Mesodermal cell (in vitro differentiated cells): ENCODE data around the gene GPRIN3.
"Not testable (repeated sequence)": the region's sequence is repeated elsewhere in the genome, so short reads cannot be mapped to it uniquely, and the experiment has no call there.

Experiments
- H3K27ac ChIP-seq: 2 replicates; pipeline ENCODE4 v1.7.0; 2013; ENCODE audit warnings: mild to moderate bottlenecking, low read depth, low read length, moderate library complexity; ENCODE audit not compliant: severe bottlenecking
- H3K36me3 ChIP-seq: 2 replicates; pipeline ENCODE4 v1.7.1; 2013; ENCODE audit warnings: mild to moderate bottlenecking, low read length, moderate library complexity; ENCODE audit not compliant: control insufficient read depth, insufficient read depth
- H3K4me1 ChIP-seq: one replicate; pipeline ENCODE4 v1.7.1; 2013; ENCODE audit warnings: mild to moderate bottlenecking, low read length; ENCODE audit not compliant: insufficient read depth, control insufficient read depth, poor library complexity, severe bottlenecking
- H3K4me3 ChIP-seq: 2 replicates; pipeline ENCODE4 v1.7.0; 2013; ENCODE audit warnings: low read length, control low read depth, mild to moderate bottlenecking; ENCODE audit not compliant: insufficient read depth, poor library complexity, severe bottlenecking; ENCODE audit errors: extremely low read depth
- H3K9me3 ChIP-seq: 2 replicates; pipeline ENCODE4 v1.7.1; 2013; ENCODE audit warnings: mild to moderate bottlenecking, low read length, moderate library complexity; ENCODE audit not compliant: control insufficient read depth
- WGBS, 2 experiments: methylation state at CpG; one replicate each; pipeline ENCODE4 v1.1.5; 2013; ENCODE audit warnings: missing lambda C conversion rate in 2 of 2; ENCODE audit not compliant: insufficient coverage in 2 of 2; 5-methylcytosine and 5-hydroxymethylcytosine counted together

Gene GPRIN3

DNA sequence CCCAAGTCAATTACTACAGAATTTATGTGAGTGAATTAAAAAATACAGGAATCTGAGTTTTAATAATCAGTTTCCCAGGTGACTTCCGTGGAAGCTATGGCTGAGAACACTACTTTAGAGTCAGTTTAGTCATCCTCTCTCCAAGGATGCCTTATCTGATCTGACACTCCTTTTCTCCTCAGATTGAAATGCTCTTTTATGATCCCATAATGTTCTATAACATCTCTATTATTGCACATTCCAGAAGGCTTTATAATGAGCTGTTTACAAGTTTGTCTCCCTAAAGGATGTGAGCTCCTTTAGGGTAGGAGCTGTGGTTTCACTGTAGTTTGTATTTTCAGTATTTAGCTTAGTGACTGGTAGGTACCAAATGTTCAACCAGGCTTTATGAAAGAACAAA lies 90.0 kb downstream of the GPRIN3 start:
- Histone ChIP-seq H3K9me3 (no peaks in the 10 kb centered on the region), H3K36me3 (no peaks in the 10 kb centered on the region), H3K4me1 (no peaks in the 10 kb centered on the region), H3K4me3 (no peak overlapping the region), H3K27ac (no peak overlapping the region)
- 80% methylated on average over 1 of the region's 1 CpG; no CpG with 5 or more reads in 1 of the 2 experiments for WGBS, 2 experiments

DNA sequence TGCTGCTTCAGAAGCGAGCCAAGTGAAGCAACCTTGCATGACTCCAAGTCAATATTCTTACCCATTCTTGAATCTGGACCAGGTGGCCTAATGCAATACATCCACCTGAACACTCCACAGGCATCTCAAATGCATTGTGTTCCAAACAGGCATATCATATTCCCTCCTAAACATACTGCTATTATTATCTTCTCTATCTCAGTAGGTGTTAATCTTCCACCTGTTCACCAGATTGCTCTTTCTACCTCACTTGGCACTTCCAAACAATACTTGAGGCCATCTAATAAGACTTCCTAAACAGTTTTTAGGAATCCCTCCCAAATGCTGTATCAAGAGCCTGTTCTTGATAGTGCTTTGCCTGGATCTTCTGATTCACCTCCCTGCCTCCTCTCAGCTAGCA lies 90.7 kb downstream of the GPRIN3 start:
- H3K4me1 ChIP-seq: no peaks in the 10 kb centered on the region
- no peak overlapping the region for H3K27ac ChIP-seq
- WGBS, 2 experiments: 81 to 83% methylated on average over 1 of the region's 1 CpG
- H3K36me3 ChIP-seq: no peaks in the 10 kb centered on the region
- H3K4me3 ChIP-seq: no peak overlapping the region
- H3K9me3 ChIP-seq: no peaks in the 10 kb centered on the region

DNA sequence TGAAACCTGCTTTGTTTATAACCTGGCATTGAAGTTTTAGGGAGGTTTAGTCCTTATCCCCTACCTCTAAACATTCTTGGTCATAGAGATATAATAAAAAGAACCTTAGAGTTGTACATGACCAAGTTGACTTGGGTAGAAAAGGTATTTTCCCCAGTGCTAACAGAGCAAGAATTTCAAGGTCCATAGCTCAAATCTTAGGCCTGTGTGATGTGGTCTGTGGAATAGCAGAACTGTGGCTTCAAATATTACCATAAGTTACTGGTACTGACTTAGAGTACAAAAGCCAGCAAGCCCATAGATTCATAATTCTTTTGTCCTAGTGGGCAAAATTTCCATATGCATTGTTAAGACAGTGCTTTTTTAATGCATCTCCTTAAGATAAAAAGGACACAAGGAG lies 91.2 kb downstream of the GPRIN3 start:
- no peak overlapping the region for H3K27ac ChIP-seq
- no peaks in the 10 kb centered on the region for H3K9me3 ChIP-seq
- H3K4me3 ChIP-seq: no peak overlapping the region
- H3K4me1 ChIP-seq: no peaks in the 10 kb centered on the region
- no peaks in the 10 kb centered on the region for H3K36me3 ChIP-seq

DNA sequence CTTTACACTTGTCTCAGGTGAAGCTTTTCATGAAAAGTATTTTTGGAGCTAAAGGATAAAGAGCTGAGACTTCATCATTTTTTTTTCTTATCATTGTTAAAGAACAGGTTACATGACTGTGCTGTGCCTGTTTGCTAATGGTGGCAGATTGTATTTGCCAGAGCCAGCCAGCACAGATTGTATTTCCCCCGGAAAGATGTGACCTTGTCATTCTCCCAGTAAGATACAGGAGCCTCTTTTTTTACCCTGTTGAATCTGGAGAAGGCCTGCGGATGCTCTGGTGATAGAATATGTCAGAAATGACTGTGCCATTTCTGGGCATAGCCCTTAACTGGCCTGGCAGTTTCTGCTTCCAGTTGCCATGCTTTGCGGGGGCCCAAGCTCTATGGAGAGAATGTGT lies 91.9 kb downstream of the GPRIN3 start:
- Histone ChIP-seq H3K4me3 (no peak overlapping the region), H3K27ac (no peak overlapping the region), H3K4me1 (no peaks in the 10 kb centered on the region), H3K36me3 (no peaks in the 10 kb centered on the region), H3K9me3 (no peaks in the 10 kb centered on the region)
- WGBS, 2 experiments: 85 to 92% methylated on average over 2 of the region's 3 CpGs

DNA sequence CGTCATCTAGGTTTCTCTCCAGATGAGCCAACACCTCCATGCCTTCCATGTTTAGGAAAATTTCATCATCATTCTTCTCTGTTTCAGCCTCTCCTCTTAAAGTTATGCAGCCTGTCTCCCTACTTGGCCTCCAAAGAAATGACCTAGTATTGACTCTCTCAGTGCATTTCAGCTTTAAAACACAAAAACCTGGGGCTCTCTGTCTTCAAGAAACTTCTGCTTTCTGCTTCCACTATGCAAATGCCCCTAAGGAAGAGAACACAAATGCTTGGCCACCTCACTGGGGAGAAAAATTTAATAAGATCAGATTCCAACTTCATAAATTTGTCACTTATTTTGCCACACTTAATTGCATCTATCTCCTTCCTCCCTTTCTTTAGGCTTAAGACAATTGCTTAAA lies 93.3 kb downstream of the GPRIN3 start:
- no CpG with 5 or more reads among the region's 1 CpG for WGBS, 2 experiments
- Histone ChIP-seq H3K36me3 (no peaks in the 10 kb centered on the region), H3K4me3 (no peak overlapping the region), H3K4me1 (no peaks in the 10 kb centered on the region), H3K9me3 (no peaks in the 10 kb centered on the region), H3K27ac (no peak overlapping the region)

DNA sequence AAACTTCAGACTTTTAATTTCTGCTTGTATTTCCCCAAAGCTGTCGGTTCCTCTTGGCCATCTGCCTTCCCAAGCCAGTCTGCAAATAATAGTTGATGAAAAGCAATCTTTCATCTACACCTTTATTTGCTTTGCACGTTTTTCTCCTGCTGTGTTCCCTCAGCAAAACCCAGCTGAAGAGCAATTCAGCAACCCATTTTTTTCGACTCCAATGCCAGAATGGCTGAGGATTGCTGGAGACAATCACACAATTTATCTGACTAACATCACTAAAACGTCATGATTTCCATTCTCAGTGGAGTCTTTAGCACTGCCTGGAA lies 94.3 kb downstream of the GPRIN3 start:
- 68 to 82% methylated on average over 3 to 4 of the region's 4 CpGs for WGBS, 2 experiments
- Histone ChIP-seq H3K4me1 (no peaks in the 10 kb centered on the region), H3K4me3 (no peak overlapping the region), H3K36me3 (no peaks in the 10 kb centered on the region), H3K27ac (no peak overlapping the region), H3K9me3 (no peaks in the 10 kb centered on the region)

DNA sequence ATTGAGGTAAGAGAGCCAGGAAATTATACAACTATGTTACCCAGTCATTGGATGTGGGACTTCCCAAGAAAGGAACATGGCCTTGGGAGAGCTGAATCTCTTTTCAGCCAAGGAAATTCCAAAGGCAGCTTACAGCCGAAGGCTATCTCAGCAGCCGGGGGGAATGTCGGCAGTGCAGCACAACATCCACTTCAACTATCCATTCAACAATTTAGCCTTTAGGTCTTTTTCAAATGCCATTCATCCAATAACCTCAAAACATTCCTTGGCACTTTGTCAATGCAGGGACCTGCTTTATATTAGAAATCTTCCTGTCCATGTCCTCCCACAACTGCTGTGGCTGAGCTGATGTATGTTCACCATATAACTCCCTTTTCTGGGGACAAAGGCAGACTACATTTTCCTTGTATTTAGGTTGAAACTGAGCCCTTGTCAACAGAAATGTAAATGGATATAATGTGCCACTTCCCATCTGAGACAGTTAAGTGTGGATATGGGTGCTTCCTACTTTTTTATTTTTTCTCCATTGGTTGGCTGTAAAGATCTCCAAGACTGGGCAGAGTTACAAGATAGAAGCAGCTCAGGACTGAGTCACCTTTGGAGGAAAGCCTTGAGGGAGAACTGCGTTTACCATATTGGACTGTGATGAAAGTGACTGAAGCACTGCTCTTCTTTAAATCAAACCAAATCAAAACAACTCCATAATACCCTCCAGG lies 94.8 kb downstream of the GPRIN3 start:
- H3K4me3 ChIP-seq: no peak overlapping the region
- no peak overlapping the region for H3K27ac ChIP-seq
- no peaks in the 10 kb centered on the region for H3K36me3 ChIP-seq
- no peaks in the 10 kb centered on the region for H3K4me1 ChIP-seq
- whole genome bisulfite sequencing, 2 experiments: 87 to 100% methylated on average over 4 of the region's 4 CpGs
- H3K9me3 ChIP-seq: no peaks in the 10 kb centered on the region

DNA sequence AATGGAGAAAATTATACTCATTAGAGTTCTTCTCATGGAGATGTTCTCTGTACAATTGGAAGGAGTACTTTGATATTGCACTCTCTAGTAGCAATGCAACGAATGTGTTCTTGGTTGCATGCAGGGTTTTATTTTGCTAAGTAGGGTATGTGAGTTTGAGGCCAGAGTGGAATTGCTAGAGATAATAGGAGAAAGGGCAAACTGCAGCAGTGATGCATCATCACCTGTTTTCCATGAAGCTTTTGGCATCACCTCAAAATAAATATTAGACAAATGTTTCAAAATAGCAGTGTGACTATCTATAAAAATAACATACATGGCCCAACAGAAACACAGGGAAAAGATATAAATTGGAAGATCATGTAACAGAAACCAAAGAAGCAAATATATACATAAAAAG lies 103.0 kb downstream of the GPRIN3 start:
- WGBS, 2 experiments: 71 to 86% methylated on average over 1 of the region's 1 CpG
- no peaks in the 10 kb centered on the region for H3K4me1 ChIP-seq
- no peak overlapping the region for H3K27ac ChIP-seq
- H3K9me3 ChIP-seq: no peaks in the 10 kb centered on the region
- no peak overlapping the region for H3K4me3 ChIP-seq
- H3K36me3 ChIP-seq: no peaks in the 10 kb centered on the region

DNA sequence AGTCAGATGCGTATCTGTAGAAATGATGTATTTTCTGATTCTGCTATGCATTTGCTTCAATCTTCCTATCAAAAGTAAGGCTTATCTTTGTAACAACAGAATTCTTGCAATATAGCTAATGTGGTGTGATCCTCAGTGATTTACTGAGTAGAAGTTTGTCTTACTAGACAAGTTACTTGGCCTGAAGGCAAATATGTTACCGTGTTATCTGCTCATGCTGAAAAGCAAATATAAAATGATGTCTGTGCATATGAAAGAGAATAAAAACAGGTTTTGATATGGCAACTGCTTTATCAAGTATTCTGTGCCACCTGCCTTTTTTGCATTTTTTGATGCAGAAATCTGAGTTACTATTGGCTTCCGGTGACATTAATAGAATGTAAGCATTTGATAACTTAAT lies 103.7 kb downstream of the GPRIN3 start:
- no peaks in the 10 kb centered on the region for H3K9me3 ChIP-seq
- no peaks in the 10 kb centered on the region for H3K36me3 ChIP-seq
- 92 to 96% methylated on average over 1 to 2 of the region's 3 CpGs for WGBS, 2 experiments
- no peaks in the 10 kb centered on the region for H3K4me1 ChIP-seq
- no peak overlapping the region for H3K27ac ChIP-seq
- H3K4me3 ChIP-seq: no peak overlapping the region

DNA sequence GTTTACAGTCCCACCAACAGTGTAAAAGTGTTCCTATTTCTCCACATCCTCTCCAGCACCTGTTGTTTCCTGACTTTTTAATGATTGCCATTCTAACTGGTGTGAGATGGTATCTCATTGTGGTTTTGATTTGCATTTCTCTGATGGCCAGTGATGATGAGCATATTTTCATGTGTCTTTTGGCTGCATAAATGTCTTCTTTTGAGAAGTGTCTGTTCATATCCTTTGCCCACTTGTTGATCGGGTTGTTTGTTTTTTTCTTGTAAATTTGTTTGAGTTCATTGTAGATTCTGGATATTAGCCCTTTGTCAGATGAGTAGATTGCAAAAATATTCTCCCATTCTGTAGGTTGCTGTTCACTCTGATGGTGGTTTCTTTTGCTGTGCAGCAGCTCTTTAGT lies 108.2 kb downstream of the GPRIN3 start:
- H3K9me3 ChIP-seq, H3K4me3 ChIP-seq, H3K27ac ChIP-seq, H3K36me3 ChIP-seq, H3K4me1 ChIP-seq: not testable (repeated sequence)
- no CpG with 5 or more reads among the region's 1 CpG for WGBS, 2 experiments

DNA sequence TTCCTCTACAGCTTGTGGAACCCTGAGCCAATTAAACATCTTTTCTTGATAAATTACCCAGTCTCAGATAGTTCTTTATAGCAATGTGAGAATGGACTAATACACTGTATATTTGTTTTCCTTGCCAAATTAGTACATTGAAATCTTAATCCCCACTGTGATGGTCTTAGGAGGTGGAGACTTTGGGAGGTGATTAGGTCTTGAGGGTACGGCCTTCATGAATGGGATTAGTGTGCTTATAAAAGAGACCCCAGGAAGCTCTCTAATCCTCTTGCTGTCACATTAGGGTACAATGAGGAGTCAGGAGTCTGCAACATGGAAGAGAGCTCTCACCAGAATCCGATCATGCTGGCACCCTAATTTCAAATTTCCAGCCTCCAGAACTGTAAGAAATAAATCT lies 109.7 kb downstream of the GPRIN3 start:
- Histone ChIP-seq H3K9me3 (no peaks in the 10 kb centered on the region), H3K36me3 (no peaks in the 10 kb centered on the region), H3K4me3 (no peak overlapping the region), H3K27ac (no peak overlapping the region), H3K4me1 (no peaks in the 10 kb centered on the region)
- 100% methylated on average over 1 of the region's 2 CpGs; no CpG with 5 or more reads in 1 of the 2 experiments for WGBS, 2 experiments
